ENCODE results near the gene BEST2. TPM values are rescaled to one million over a fixed set of nuclear protein-coding genes. Genes with fewer than 3 reads are reported as not detected.

BEST2 gene
- total and polyA plus RNA-seq, 7 experiments from 2014 or later: not detected

DNA sequence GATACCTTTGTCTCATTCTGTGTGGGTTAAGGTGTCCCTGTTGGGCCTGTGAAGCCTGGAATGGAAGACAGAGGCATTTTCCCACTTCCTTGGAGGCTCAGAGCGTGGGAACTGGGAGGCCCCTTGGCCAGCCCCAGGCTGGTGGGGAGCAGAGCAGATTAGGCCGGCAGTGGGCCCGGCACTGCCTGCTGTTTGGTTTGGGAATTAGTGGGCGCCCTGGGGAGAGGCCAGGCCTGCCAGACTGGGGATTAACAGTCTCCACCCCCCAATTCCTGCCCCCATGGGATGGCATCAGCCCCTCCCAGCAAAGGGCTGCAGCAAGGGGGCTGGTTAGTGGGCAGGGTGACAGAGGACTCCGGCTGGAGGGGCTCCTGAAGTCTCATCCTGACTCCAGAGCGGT lies 3.1 kb upstream of the BEST2 start:
- DNase-seq: no peak
- Mint-ChIP-seq H3K9me3 (peaks cover 0 to 12% (median 6%) of the 10 kb centered on the region in 11 donors), H3K27me3 (peaks cover 9 to 29% (median 18%) of the 10 kb centered on the region in 5 donors), H3K36me3 (peaks cover 12 to 35% (median 24%) of the 10 kb centered on the region in 5 donors), H3K4me1 (peaks cover 0 to 13% (median 4%) of the 10 kb centered on the region in 7 donors), H3K4me3 (no peak overlapping the region), H3K27ac (no peak overlapping the region)
- ChIA-PET CTCF (no interaction called here), POLR2A (interaction anchor here (2.8 kb wide), 1 partner anchor 11 kb away, joined by 8 read pairs; the partner anchor contains the start of gene GET3)
- Histone ChIP-seq H3K27me3 (ENCODE audit: control insufficient read depth in 2 of 2, insufficient read depth in 2 of 2, low read length in 2 of 2) (no peaks in the 10 kb centered on the region), H3K9me3 (ENCODE audit: control insufficient read depth in 2 of 3, low read length in 3 of 3) (peaks cover 0 to 12% (median 0%) of the 10 kb centered on the region in 3 experiments), H3K4me1 (ENCODE audit: control insufficient read depth in 2 of 2, insufficient read depth in 2 of 2, low read length in 2 of 2) (no peaks in the 10 kb centered on the region), H3K36me3 (ENCODE audit: control insufficient read depth in 2 of 3, insufficient read depth in 3 of 3, low read length in 3 of 3) (peaks cover 0 to 41% (median 0%) of the 10 kb centered on the region in 3 experiments), H3K4me3 (ENCODE audit: low read length) (no peak overlapping the region), H3K27ac (ENCODE audit: low read depth, low read length) (no peak overlapping the region)
- ATAC-seq: no peak
- intact Hi-C loops (cut with micrococcal nuclease): no loop called here

DNA sequence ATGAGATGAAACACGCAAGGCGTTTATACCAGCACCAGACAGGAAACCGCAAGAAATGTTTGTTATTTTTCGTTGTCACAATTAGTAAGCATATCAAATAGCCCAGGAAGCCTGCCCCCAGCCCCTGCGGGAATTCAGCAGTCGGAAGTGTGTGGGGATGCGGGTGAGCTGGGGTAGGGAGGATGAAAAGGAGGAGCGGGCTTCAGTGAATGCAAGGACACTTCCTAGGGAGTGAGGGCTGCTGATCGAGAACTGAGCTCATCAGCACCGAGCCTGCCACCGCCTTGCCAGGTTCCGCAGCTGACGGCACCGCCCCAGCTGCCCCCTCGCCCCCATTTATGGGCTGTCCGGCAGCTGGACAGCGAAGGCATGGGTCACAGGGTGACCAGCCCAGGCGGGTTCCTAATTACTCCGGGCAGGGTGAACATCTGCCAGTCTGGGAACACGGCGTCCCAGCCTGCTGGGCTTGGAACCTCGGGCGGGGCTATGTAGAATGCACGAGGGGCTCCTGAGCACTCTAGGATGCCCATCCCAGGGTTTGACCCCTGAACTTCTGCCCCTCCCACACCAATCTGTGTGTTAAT lies 1.6 kb upstream of the BEST2 start:
- DNase-seq: no peak
- H3K4me3 Mint-ChIP-seq: peak overlapping the region in 3 of 10 donors; percentile 2 to 48 (median 21)

DNA sequence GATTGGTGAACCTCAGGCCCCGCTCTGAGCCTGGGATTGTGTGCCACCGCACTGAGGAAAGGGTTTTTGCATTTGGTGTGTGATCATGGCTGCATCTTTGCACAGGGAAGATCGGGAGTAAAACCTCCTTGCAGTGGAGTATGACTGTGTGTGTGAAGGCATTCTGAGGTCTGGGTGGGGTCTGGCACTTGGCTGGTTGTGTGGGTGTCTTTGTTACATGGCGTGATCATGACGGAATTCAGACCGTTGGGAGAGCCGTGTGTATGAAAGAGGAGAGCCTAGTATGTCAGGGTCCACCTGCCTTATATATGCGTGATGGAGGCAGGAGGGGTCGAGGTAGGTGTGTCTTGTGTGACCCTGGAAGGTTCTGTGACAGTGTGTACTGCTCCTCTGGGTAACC lies 740 bp upstream of the BEST2 start:
- H3K36me3 Mint-ChIP-seq: peaks cover 12 to 24% (median 16%) of the 10 kb centered on the region in 5 donors

More for the DNA sequence above, 1.6 kb upstream of the BEST2 start:
- intact Hi-C loops (cut with micrococcal nuclease): no loop called here
- peaks cover 12 to 30% (median 22%) of the 10 kb centered on the region in 5 donors for H3K36me3 Mint-ChIP-seq
- Histone ChIP-seq H3K27ac (ENCODE audit: low read depth, low read length) (no peak overlapping the region), H3K36me3 (ENCODE audit: control insufficient read depth in 2 of 3, insufficient read depth in 3 of 3, low read length in 3 of 3) (peaks cover 0 to 34% (median 0%) of the 10 kb centered on the region in 3 experiments), H3K4me1 (ENCODE audit: control insufficient read depth in 2 of 2, insufficient read depth in 2 of 2, low read length in 2 of 2) (no peaks in the 10 kb centered on the region), H3K9me3 (ENCODE audit: control insufficient read depth in 2 of 3, low read length in 3 of 3) (peaks cover 0 to 12% (median 0%) of the 10 kb centered on the region in 3 experiments), H3K27me3 (ENCODE audit: control insufficient read depth in 2 of 2, insufficient read depth in 2 of 2, low read length in 2 of 2) (no peaks in the 10 kb centered on the region), H3K4me3 (ENCODE audit: low read length) (no peak overlapping the region)
- peaks cover 10 to 32% (median 21%) of the 10 kb centered on the region in 5 donors for H3K27me3 Mint-ChIP-seq
- peaks cover 0 to 12% (median 6%) of the 10 kb centered on the region in 11 donors for H3K9me3 Mint-ChIP-seq
- ChIA-PET POLR2A (no interaction called here), CTCF (no interaction called here)
- H3K4me1 Mint-ChIP-seq: peaks cover 0 to 13% (median 4%) of the 10 kb centered on the region in 7 donors
- H3K27ac Mint-ChIP-seq: no peak overlapping the region
- ATAC-seq: no peak

DNA sequence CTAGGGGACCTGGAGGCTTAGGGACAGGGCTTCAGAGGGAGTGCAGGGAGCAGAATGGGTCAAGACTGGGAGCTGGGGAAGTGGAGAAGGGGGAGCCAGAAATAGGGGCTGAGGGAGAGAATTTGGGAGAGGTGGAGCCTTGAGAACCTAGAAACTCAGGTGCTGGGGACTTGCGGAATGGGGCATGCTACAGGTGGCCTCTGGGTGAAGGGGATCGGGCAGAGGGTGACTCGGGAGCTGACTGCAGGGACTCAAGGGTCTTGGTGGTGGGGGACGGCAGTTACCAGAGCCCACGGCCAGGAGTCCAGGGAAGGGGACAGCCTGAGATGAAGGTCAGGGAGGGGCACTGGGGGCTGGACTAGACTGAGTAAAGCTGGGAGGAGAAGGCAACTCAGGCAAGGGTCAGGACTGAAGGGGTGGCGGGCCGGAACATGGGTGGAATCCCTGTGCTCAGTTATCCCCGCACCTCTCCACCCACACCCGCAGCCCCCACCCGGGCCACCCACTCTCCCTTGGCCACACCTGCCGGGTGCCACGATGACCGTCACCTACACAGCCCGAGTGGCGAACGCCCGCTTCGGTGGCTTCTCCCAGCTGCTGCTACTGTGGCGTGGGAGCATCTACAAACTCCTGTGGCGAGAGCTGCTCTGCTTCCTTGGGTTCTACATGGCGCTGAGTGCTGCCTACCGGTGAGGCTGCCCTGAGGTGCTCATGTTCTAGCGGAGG lies 628 bp downstream of the BEST2 start:
- H3K27ac Mint-ChIP-seq: peak overlapping the region in 1 of 9 donors; percentile 25
- H3K4me1 Mint-ChIP-seq: peaks cover 0 to 13% (median 4%) of the 10 kb centered on the region in 7 donors
- no peak overlapping the region for H3K4me3 Mint-ChIP-seq

More for the DNA sequence above, 740 bp upstream of the BEST2 start:
- DNase-seq (no peak), ATAC-seq (no peak)
- H3K27ac ChIP-seq (ENCODE audit: low read depth, low read length): no peak overlapping the region
- Mint-ChIP-seq H3K4me3 (no peak overlapping the region), H3K9me3 (peaks cover 0 to 12% (median 6%) of the 10 kb centered on the region in 11 donors), H3K27ac (peak overlapping the region in 1 of 9 donors; percentile 5), H3K4me1 (peaks cover 0 to 13% (median 4%) of the 10 kb centered on the region in 7 donors), H3K27me3 (peaks cover 13 to 32% (median 25%) of the 10 kb centered on the region in 5 donors)
- ChIA-PET POLR2A (no interaction called here), CTCF (no interaction called here)
- no peaks in the 10 kb centered on the region for H3K4me1 ChIP-seq (ENCODE audit: control insufficient read depth in 2 of 2, insufficient read depth in 2 of 2, low read length in 2 of 2)
- peaks cover 0 to 12% (median 0%) of the 10 kb centered on the region in 3 experiments for H3K9me3 ChIP-seq (ENCODE audit: control insufficient read depth in 2 of 3, low read length in 3 of 3)
- intact Hi-C loops (cut with micrococcal nuclease): no loop called here
- peaks cover 0 to 26% (median 0%) of the 10 kb centered on the region in 3 experiments for H3K36me3 ChIP-seq (ENCODE audit: control insufficient read depth in 2 of 3, insufficient read depth in 3 of 3, low read length in 3 of 3)
- no peaks in the 10 kb centered on the region for H3K27me3 ChIP-seq (ENCODE audit: control insufficient read depth in 2 of 2, insufficient read depth in 2 of 2, low read length in 2 of 2)
- H3K4me3 ChIP-seq (ENCODE audit: low read length): no peak overlapping the region

DNA sequence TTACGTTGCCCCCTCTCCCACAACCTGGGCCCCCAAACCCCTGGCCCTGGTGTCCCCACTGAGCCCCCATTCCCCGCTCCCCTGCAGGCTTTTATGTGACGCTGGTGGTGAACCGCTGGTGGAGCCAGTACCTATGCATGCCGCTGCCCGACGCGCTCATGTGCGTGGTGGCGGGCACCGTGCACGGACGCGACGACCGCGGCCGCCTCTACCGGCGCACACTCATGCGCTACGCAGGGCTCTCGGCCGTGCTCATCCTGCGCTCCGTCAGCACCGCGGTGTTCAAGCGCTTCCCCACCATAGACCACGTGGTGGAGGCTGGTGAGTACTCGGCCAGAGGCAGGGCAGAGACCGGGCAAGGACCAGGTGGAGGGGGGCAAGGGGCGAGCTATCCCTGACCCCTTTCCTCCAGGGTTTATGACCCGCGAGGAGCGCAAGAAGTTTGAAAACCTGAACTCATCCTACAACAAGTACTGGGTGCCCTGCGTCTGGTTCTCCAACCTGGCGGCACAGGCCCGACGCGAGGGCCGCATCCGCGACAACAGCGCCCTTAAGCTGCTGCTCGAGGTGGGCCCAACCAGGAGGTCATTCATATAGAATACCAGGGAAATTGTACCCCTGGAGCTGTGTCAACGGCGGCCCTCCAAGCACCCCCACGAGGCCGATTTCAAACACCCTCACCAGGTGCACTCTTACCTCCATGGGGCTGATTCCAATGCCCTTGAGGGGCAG lies 3.0 kb downstream of the BEST2 start:
- H3K4me3 Mint-ChIP-seq: no peak overlapping the region
- H3K27ac Mint-ChIP-seq: no peak overlapping the region
- ChIA-PET POLR2A (interaction anchor here (1.0 to 1.3 kb wide), 2 partner anchors 8 to 41 kb away, joined by 3 read pairs; no protein-coding TSS in a partner anchor), CTCF (interaction anchor here (2.6 kb wide), 1 partner anchor 37 kb away, joined by 10 read pairs; no protein-coding TSS in a partner anchor)
- Histone ChIP-seq H3K4me3 (ENCODE audit: low read length) (no peak overlapping the region), H3K9me3 (ENCODE audit: control insufficient read depth in 2 of 3, low read length in 3 of 3) (no peaks in the 10 kb centered on the region), H3K4me1 (ENCODE audit: control insufficient read depth in 2 of 2, insufficient read depth in 2 of 2, low read length in 2 of 2) (peaks cover 0 to 7% of the 10 kb centered on the region in 2 donors), H3K36me3 (ENCODE audit: control insufficient read depth in 2 of 3, insufficient read depth in 3 of 3, low read length in 3 of 3) (no peaks in the 10 kb centered on the region), H3K27ac (ENCODE audit: low read depth, low read length) (no peak overlapping the region), H3K27me3 (ENCODE audit: control insufficient read depth in 2 of 2, insufficient read depth in 2 of 2, low read length in 2 of 2) (no peaks in the 10 kb centered on the region)
- H3K4me1 Mint-ChIP-seq: peaks cover 0 to 12% (median 8%) of the 10 kb centered on the region in 7 donors
- no peaks in the 10 kb centered on the region for H3K9me3 Mint-ChIP-seq
- ATAC-seq (no peak), DNase-seq (no peak)
- peaks cover 18 to 39% (median 26%) of the 10 kb centered on the region in 5 donors for H3K27me3 Mint-ChIP-seq
- H3K36me3 Mint-ChIP-seq: no peaks in the 10 kb centered on the region
- intact Hi-C loops (cut with micrococcal nuclease): no loop called here

More for the DNA sequence above, 628 bp downstream of the BEST2 start:
- Histone ChIP-seq H3K9me3 (ENCODE audit: control insufficient read depth in 2 of 3, low read length in 3 of 3) (peaks cover 0 to 11% (median 0%) of the 10 kb centered on the region in 3 experiments), H3K36me3 (ENCODE audit: control insufficient read depth in 2 of 3, insufficient read depth in 3 of 3, low read length in 3 of 3) (peaks cover 0 to 12% (median 0%) of the 10 kb centered on the region in 3 experiments), H3K4me3 (ENCODE audit: low read length) (no peak overlapping the region), H3K27ac (ENCODE audit: low read depth, low read length) (no peak overlapping the region), H3K4me1 (ENCODE audit: control insufficient read depth in 2 of 2, insufficient read depth in 2 of 2, low read length in 2 of 2) (no peaks in the 10 kb centered on the region), H3K27me3 (ENCODE audit: control insufficient read depth in 2 of 2, insufficient read depth in 2 of 2, low read length in 2 of 2) (no peaks in the 10 kb centered on the region)
- intact Hi-C loops (cut with micrococcal nuclease): no loop called here
- Mint-ChIP-seq H3K9me3 (peaks cover 0 to 12% (median 6%) of the 10 kb centered on the region in 11 donors), H3K27me3 (peaks cover 18 to 37% (median 25%) of the 10 kb centered on the region in 5 donors), H3K36me3 (peaks cover 11 to 12% (median 12%) of the 10 kb centered on the region in 5 donors)
- no peak for ATAC-seq
- CTCF ChIA-PET: interaction anchor here (0.6 to 1.1 kb wide), 3 partner anchors 10 to 46 kb away, joined by 3 to 5 read pairs (median 3); no protein-coding TSS in a partner anchor
- DNase-seq: no peak
- POLR2A ChIA-PET: no interaction called here
